ENCODE measurements around the gene LRRC71.

Gene LRRC71

DNA sequence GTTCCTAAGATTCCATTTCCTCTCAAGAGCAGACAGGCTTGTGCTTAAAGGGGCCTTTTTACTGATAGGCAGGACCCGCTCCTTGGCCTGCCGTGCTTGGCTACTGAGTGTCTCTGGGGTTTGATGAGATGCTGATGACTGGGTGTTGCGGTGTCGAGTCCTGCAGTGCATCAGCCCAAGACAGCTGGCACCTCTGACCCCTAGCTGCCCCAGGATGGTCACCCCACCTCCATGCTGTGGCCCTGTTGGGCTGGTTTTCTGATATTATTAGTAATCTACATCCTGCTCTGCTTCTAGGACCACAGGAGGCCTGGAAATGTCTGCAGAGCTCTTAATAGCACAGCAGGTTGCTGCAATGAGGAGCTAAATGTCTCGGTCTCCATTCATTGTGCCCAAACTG is 28.7 kb downstream of the LRRC71 start:
- DNase-seq: no peak
- Histone ChIP-seq H3K9me3 (ENCODE audit: severe bottlenecking) (no peaks in the 10 kb centered on the region), H3K27ac (no peak overlapping the region), H3K4me3 (ENCODE audit: low read depth, low read length) (no peak overlapping the region), H3K36me3 (peaks cover 98% of the 10 kb centered on the region), H3K27me3 (ENCODE audit: insufficient read depth, low read depth, severe bottlenecking) (no peaks in the 10 kb centered on the region)
- TF ChIP-seq, protein P1, sequence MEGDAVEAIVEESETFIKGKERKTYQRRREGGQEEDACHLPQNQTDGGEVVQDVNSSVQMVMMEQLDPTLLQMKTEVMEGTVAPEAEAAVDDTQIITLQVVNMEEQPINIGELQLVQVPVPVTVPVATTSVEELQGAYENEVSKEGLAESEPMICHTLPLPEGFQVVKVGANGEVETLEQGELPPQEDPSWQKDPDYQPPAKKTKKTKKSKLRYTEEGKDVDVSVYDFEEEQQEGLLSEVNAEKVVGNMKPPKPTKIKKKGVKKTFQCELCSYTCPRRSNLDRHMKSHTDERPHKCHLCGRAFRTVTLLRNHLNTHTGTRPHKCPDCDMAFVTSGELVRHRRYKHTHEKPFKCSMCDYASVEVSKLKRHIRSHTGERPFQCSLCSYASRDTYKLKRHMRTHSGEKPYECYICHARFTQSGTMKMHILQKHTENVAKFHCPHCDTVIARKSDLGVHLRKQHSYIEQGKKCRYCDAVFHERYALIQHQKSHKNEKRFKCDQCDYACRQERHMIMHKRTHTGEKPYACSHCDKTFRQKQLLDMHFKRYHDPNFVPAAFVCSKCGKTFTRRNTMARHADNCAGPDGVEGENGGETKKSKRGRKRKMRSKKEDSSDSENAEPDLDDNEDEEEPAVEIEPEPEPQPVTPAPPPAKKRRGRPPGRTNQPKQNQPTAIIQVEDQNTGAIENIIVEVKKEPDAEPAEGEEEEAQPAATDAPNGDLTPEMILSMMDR (IDR thresholded peaks at IDR 0.05; ENCODE audit: low read depth, low read length): no peak

DNA sequence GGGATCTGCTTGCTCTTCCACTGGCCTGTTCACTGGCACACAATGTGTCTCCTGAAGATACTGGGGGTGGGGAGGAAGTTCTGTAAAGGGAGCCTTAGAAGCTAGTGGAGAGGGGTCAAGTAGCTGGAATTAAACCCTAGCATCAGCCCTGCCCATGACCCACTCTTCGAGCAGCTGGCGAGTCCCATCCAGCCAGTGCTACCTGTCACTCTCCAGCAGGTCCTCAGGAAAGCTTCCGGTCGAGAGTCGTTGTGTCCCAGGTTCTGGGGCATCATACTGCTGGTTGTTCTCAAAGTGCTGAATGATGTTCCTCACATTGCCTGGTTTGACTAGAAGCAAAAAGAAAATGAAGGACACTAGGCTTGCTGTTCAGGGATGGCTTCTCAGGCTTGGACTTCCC is 30.9 kb downstream of the LRRC71 start:
- Histone ChIP-seq H3K4me3 (ENCODE audit: low read depth, low read length) (no peak overlapping the region), H3K27me3 (ENCODE audit: insufficient read depth, low read depth, severe bottlenecking) (no peaks in the 10 kb centered on the region), H3K9me3 (ENCODE audit: severe bottlenecking) (no peaks in the 10 kb centered on the region), H3K27ac (no peak overlapping the region), H3K36me3 (peaks cover 96% of the 10 kb centered on the region)
- no peak for DNase-seq
- TF ChIP-seq, protein P1 (IDR thresholded peaks at IDR 0.05; ENCODE audit: low read depth, low read length): no peak

DNA sequence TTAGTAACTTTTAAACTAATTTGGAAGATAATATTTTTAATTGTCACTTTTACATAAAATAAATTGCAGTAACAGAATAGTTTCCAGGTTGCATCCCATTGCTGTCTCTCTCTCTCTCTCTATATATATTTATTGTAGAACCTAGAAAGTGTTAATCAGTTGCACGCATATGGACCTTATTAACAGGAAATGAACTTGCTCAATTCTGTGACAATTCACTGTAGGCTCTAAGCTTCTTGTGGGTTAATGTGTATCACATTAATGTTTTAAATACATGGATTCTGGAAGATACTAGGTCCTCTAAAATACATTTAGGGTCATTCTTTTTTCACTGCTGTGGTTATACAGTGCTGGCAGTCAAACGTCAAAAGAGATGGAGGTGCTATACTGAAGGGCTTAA is 33.1 kb downstream of the LRRC71 start:
- no peak overlapping the region for H3K4me3 ChIP-seq (ENCODE audit: low read depth, low read length)
- TF ChIP-seq, protein P1 (IDR thresholded peaks at IDR 0.05; ENCODE audit: low read depth, low read length): no peak
- H3K9me3 ChIP-seq (ENCODE audit: severe bottlenecking): no peaks in the 10 kb centered on the region
- no peaks in the 10 kb centered on the region for H3K27me3 ChIP-seq (ENCODE audit: insufficient read depth, low read depth, severe bottlenecking)
- H3K36me3 ChIP-seq: peaks cover 96% of the 10 kb centered on the region
- DNase-seq: no peak
- no peak overlapping the region for H3K27ac ChIP-seq

GRCh38 chr1:156956333-156956732 is 35.9 kb downstream of the LRRC71 start:
- no peaks in the 10 kb centered on the region for H3K9me3 ChIP-seq (ENCODE audit: severe bottlenecking)
- no peaks in the 10 kb centered on the region for H3K27me3 ChIP-seq (ENCODE audit: insufficient read depth, low read depth, severe bottlenecking)
- TF ChIP-seq, protein P1 (IDR thresholded peaks at IDR 0.05; ENCODE audit: low read depth, low read length): no peak
- H3K4me3 ChIP-seq (ENCODE audit: low read depth, low read length): no peak overlapping the region
- DNase-seq: no peak
- H3K36me3 ChIP-seq: peaks cover 87% of the 10 kb centered on the region
- H3K27ac ChIP-seq: no peak overlapping the region

GRCh38 chr1:156957634-156958033 is 37.2 kb downstream of the LRRC71 start:
- DNase-seq: no peak
- no peaks in the 10 kb centered on the region for H3K27me3 ChIP-seq (ENCODE audit: insufficient read depth, low read depth, severe bottlenecking)
- H3K36me3 ChIP-seq: peaks cover 85% of the 10 kb centered on the region
- no peaks in the 10 kb centered on the region for H3K9me3 ChIP-seq (ENCODE audit: severe bottlenecking)
- no peak overlapping the region for H3K27ac ChIP-seq
- TF ChIP-seq, protein P1 (IDR thresholded peaks at IDR 0.05; ENCODE audit: low read depth, low read length): no peak
- H3K4me3 ChIP-seq (ENCODE audit: low read depth, low read length): no peak overlapping the region

DNA sequence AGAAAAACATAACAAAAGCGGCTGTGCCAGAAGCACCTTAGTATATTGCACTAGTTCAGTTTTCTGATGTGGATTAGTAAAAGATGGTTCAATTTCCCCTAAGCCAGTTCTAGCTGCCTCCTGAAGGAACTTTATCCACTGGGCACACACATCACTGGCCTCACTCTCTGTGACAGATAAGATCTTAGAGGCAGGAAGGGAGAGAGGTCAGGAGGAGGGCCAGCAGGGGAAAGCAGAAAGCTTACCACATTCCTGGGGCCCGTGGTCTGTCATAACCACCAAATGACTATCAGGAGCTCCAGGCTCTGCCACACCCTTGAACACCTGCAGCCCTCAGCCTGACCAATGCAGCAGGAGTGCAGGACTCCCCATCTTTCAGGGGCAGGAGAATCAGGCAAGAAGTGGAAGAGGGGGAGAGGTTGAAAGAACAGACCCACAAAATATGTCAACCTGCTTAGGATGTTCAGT is 37.8 kb downstream of the LRRC71 start:
- no peaks in the 10 kb centered on the region for H3K27me3 ChIP-seq (ENCODE audit: insufficient read depth, low read depth, severe bottlenecking)
- H3K27ac ChIP-seq: peak overlapping the region; percentile 38

More for the DNA sequence above, 37.8 kb downstream of the LRRC71 start:
- TF ChIP-seq, protein P1 (IDR thresholded peaks at IDR 0.05; ENCODE audit: low read depth, low read length): no peak
- no peak for DNase-seq
- H3K36me3 ChIP-seq: peaks cover 84% of the 10 kb centered on the region
- no peaks in the 10 kb centered on the region for H3K9me3 ChIP-seq (ENCODE audit: severe bottlenecking)
- H3K4me3 ChIP-seq (ENCODE audit: low read depth, low read length): no peak overlapping the region

Measured in WERI-Rb-1 (cell line).